ENCODE measurements around the gene ARHGAP31.

The ARHGAP31 gene

DNA sequence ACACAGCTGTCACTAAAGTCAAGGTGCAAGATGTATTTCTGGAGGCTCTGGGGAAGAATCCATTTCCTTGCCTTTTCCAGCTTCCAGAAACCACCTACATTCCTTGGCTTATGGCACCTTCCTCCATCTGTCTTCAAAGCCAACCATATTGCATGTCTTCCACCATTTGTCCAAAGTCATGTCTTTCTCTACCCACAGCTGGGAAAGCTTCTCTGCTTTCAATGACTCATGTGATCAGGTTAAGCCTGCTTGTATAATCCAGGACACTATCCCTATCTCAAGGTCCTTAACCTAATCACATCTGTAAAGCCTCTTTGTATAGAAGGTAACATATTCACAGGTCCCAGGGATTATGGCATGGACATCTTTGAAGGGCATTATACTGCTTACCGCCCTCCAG lies 14.2 kb downstream of the ARHGAP31 start:
- no peak for TF ChIP-seq TAF1 (IDR thresholded peaks at IDR 0.05; ENCODE audit: borderline replicate concordance, insufficient read depth, low read length)
- no peak for TF ChIP-seq FOXP2 (optimal IDR thresholded peaks at IDR 0.05; ENCODE audit: borderline replicate concordance, extremely low read depth, extremely low read length, insufficient read depth)
- TF ChIP-seq REST (IDR thresholded peaks at IDR 0.05; ENCODE audit: insufficient read depth in 1 of 2, low read depth in 2 of 2, low read length in 2 of 2) = no peak
- no peak for TF ChIP-seq SIN3A (IDR thresholded peaks at IDR 0.05; ENCODE audit: borderline replicate concordance, insufficient read depth, low read length)
- no peak for TF ChIP-seq POLR2AphosphoS5 (IDR thresholded peaks at IDR 0.05; ENCODE audit: low read depth, low read length)

DNA sequence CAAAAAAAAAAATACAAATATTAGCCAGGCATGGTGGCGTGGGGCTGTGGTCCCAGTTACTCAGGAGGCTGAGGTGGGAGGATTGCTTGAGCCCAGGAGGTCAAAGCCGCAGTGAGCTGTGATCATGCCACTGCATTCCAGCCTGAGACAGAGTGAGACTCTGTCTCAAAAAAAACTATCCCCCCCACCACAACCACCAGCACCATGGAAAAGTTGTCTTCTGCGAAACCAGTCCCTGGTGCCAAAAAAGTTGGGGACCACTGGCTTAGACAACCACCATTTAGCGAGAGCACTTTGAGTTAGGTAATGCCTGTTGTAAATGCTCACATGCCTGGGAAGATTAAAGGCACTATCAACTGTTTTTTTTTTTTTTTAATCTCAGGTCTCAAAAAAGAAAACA lies 15.4 kb downstream of the ARHGAP31 start:
- no peak for TF ChIP-seq REST (IDR thresholded peaks at IDR 0.05; ENCODE audit: insufficient read depth in 1 of 2, low read depth in 2 of 2, low read length in 2 of 2)
- no peak for TF ChIP-seq FOXP2 (optimal IDR thresholded peaks at IDR 0.05; ENCODE audit: borderline replicate concordance, extremely low read depth, extremely low read length, insufficient read depth)
- TF ChIP-seq POLR2AphosphoS5 (IDR thresholded peaks at IDR 0.05; ENCODE audit: low read depth, low read length) = no peak
- TF ChIP-seq SIN3A (IDR thresholded peaks at IDR 0.05; ENCODE audit: borderline replicate concordance, insufficient read depth, low read length) = no peak
- TF ChIP-seq TAF1 (IDR thresholded peaks at IDR 0.05; ENCODE audit: borderline replicate concordance, insufficient read depth, low read length) = no peak

GRCh38 chr3:119310071-119310470 lies 15.9 kb downstream of the ARHGAP31 start:
- TF ChIP-seq SIN3A (IDR thresholded peaks at IDR 0.05; ENCODE audit: borderline replicate concordance, insufficient read depth, low read length) (no peak), TAF1 (IDR thresholded peaks at IDR 0.05; ENCODE audit: borderline replicate concordance, insufficient read depth, low read length) (no peak), POLR2AphosphoS5 (IDR thresholded peaks at IDR 0.05; ENCODE audit: low read depth, low read length) (no peak), REST (IDR thresholded peaks at IDR 0.05; ENCODE audit: insufficient read depth in 1 of 2, low read depth in 2 of 2, low read length in 2 of 2) (no peak), FOXP2 (optimal IDR thresholded peaks at IDR 0.05; ENCODE audit: borderline replicate concordance, extremely low read depth, extremely low read length, insufficient read depth) (no peak)

GRCh38 chr3:119311081-119311925 lies 17.1 kb downstream of the ARHGAP31 start:
- no peak for TF ChIP-seq POLR2AphosphoS5 (IDR thresholded peaks at IDR 0.05; ENCODE audit: low read depth, low read length)
- TF ChIP-seq SIN3A (IDR thresholded peaks at IDR 0.05; ENCODE audit: borderline replicate concordance, insufficient read depth, low read length) = no peak
- no peak for TF ChIP-seq FOXP2 (optimal IDR thresholded peaks at IDR 0.05; ENCODE audit: borderline replicate concordance, extremely low read depth, extremely low read length, insufficient read depth)
- no peak for TF ChIP-seq TAF1 (IDR thresholded peaks at IDR 0.05; ENCODE audit: borderline replicate concordance, insufficient read depth, low read length)
- no peak for TF ChIP-seq REST (IDR thresholded peaks at IDR 0.05; ENCODE audit: insufficient read depth in 1 of 2, low read depth in 2 of 2, low read length in 2 of 2)

Data from PFSK-1 (cell line).